CD14-positive monocyte (primary cell): ENCODE results near the gene ICE1. TPM values are rescaled to one million over a fixed set of nuclear protein-coding genes. Genes with fewer than 3 reads are reported as not detected.

Experiments used
- DNase-seq, 3 donors: peaks; one replicate each; pipeline ENCODE4 v3.0.0-alpha.2; 2011 to 2022
- H2AFZ ChIP-seq: 2 replicates; pipeline ENCODE4 v1.6.0; 2012; ENCODE audit warnings: mild to moderate bottlenecking, low read depth, low read length, inconsistent platforms; ENCODE audit not compliant: insufficient read depth, poor library complexity, severe bottlenecking
- H3K27ac ChIP-seq, 2 donors: 1 replicate in 1 of 2; 2 replicates in 1 of 2; pipeline ENCODE4 v1.5.1; 2012 to 2013; ENCODE audit warnings: low read length in 2 of 2, control low read depth in 1 of 2, inconsistent platforms in 1 of 2, low read depth in 1 of 2, mild to moderate bottlenecking in 1 of 2
- H3K27me3 ChIP-seq, 2 donors: one replicate each; pipeline versions ENCODE4 v1.6.0 to v1.6.1; 2011 to 2013; ENCODE audit warnings: low read length in 2 of 2; ENCODE audit not compliant: control insufficient read depth in 2 of 2, insufficient read depth in 2 of 2
- H3K36me3 ChIP-seq, 2 donors: replicated peaks in 1 of 2; 1 replicate in 1 of 2; 2 replicates in 1 of 2; pipeline versions ENCODE4 v1.5.1 to v1.6.1; 2012 to 2013; ENCODE audit warnings: low read length in 2 of 2, control low read depth in 1 of 2, inconsistent platforms in 1 of 2, mild to moderate bottlenecking in 1 of 2; ENCODE audit not compliant: insufficient read depth in 2 of 2, control insufficient read depth in 1 of 2
- H3K4me1 ChIP-seq, 2 donors: 1 replicate in 1 of 2; 2 replicates in 1 of 2; pipeline versions ENCODE4 v1.5.1 to v1.6.1; 2012 to 2013; ENCODE audit warnings: low read length in 2 of 2, control low read depth in 1 of 2, inconsistent platforms in 1 of 2, mild to moderate bottlenecking in 1 of 2, moderate library complexity in 1 of 2; ENCODE audit not compliant: insufficient read depth in 2 of 2, control insufficient read depth in 1 of 2
- H3K4me2 ChIP-seq: replicated peaks from 2 replicates; pipeline ENCODE3; 2012; ENCODE audit warnings: low read length, moderate library complexity, mild to moderate bottlenecking; ENCODE audit not compliant: poor library complexity, severe bottlenecking; ENCODE audit errors: extremely low read depth
- H3K4me3 ChIP-seq, 3 experiments: fragments of 200-600 bp in 1 of 3; sonication (generic) in 1 of 3; replicated peaks in 1 of 3; 1 replicate in 2 of 3; 2 replicates in 1 of 3; pipeline ENCODE4 v1.5.1; 2011 to 2013; ENCODE audit warnings: low read length in 3 of 3, mild to moderate bottlenecking in 3 of 3, control low read depth in 2 of 3, low read depth in 2 of 3, inconsistent platforms in 1 of 3, moderate library complexity in 1 of 3
- H3K79me2 ChIP-seq: 2 replicates; pipeline ENCODE4 v1.6.0; 2012; ENCODE audit warnings: mild to moderate bottlenecking, control low read depth, inconsistent platforms, low read length, moderate library complexity; ENCODE audit not compliant: insufficient read depth
- H3K9ac ChIP-seq: 2 replicates; pipeline ENCODE4 v1.6.0; 2017; ENCODE audit warnings: low read length, mild to moderate bottlenecking; ENCODE audit not compliant: insufficient read depth, poor library complexity, severe bottlenecking
- H3K9me3 ChIP-seq, 2 donors: replicated peaks in 1 of 2; 1 replicate in 1 of 2; 2 replicates in 1 of 2; pipeline versions ENCODE4 v1.5.1 to v1.6.1; 2012 to 2013; ENCODE audit warnings: low read length in 2 of 2, control low read depth in 1 of 2; ENCODE audit not compliant: control insufficient read depth in 1 of 2, insufficient read depth in 1 of 2
- H4K20me1 ChIP-seq: 2 replicates; pipeline ENCODE4 v1.6.0; 2012; ENCODE audit warnings: mild to moderate bottlenecking, low read length, control low read depth, moderate library complexity; ENCODE audit not compliant: insufficient read depth
- H3K27ac Mint-ChIP-seq, 7 donors: one replicate each; pipeline ENCODE4 v1.8.0; 2020; ENCODE audit warnings: mild to moderate bottlenecking in 7 of 7, mixed read lengths in 7 of 7, moderate library complexity in 6 of 7, inconsistent platforms in 2 of 7
- H3K27me3 Mint-ChIP-seq, 3 donors: one replicate each; pipeline ENCODE4 v1.8.0; 2021 to 2022; ENCODE audit warnings: low read depth in 3 of 3, mild to moderate bottlenecking in 3 of 3, mixed read lengths in 3 of 3, moderate library complexity in 3 of 3, inconsistent platforms in 1 of 3
- H3K36me3 Mint-ChIP-seq, 2 donors: one replicate each; pipeline ENCODE4 v1.8.0; 2020; ENCODE audit warnings: mixed read lengths in 2 of 2, inconsistent platforms in 1 of 2, mild to moderate bottlenecking in 1 of 2
- H3K4me1 Mint-ChIP-seq: one replicate; pipeline ENCODE4 v1.8.0; 2020; ENCODE audit warnings: mild to moderate bottlenecking, mixed read lengths
- H3K4me3 Mint-ChIP-seq, 2 donors: one replicate each; pipeline ENCODE4 v1.8.0; 2020; ENCODE audit warnings: mild to moderate bottlenecking in 2 of 2, mixed read lengths in 2 of 2, moderate library complexity in 1 of 2
- H3K9me3 Mint-ChIP-seq, 7 donors: one replicate each; pipeline ENCODE4 v1.8.0; 2020 to 2022; ENCODE audit warnings: mixed read lengths in 7 of 7, mild to moderate bottlenecking in 6 of 7, moderate library complexity in 6 of 7, inconsistent platforms in 2 of 7
- CTCF ChIP-seq: fragments of 200-600 bp; IDR thresholded peaks from one replicate; pipeline ENCODE4 v1.8.0; 2022; ENCODE audit warnings: antibody characterized with exemption, mild to moderate bottlenecking
- WGBS: methylation state at CpG from one replicate; pipeline ENCODE4 v1.1.5; 2013; ENCODE audit warnings: missing lambda C conversion rate; ENCODE audit not compliant: insufficient coverage; 5-methylcytosine and 5-hydroxymethylcytosine counted together
- intact Hi-C, 2 donors: fragments of 100-400 bp; cut with micrococcal nuclease; formaldehyde crosslinking; loops; one replicate each; pipeline versions ENCODE4 v1.15.0 to v1.15.1; 2023
- polyA plus RNA-seq, 3 donors: library from polyadenylated mRNA; depleted of rRNA in 1 of 3; unstranded in 2 of 3; stranded (reverse) in 1 of 3; fragments of 300-500 nt in 2 of 3; fragments of >200 nt in 1 of 3; fragmentation: Illumina TruSeq in 2 of 3; gene quantifications; 1 replicate in 2 of 3; 2 replicates in 1 of 3; pipeline ENCODE4 v1.2.3, GENCODE V29; 2012 to 2021

ICE1 gene
- polyA plus RNA-seq, 3 donors = 2.4 to 8.2 (median 6.4) TPM

GRCh38 chr5:5454391-5454790, 31.9 kb downstream of the ICE1 start:
- no peak overlapping the region for H3K4me3 ChIP-seq
- intact Hi-C loops = no loop called here
- Mint-ChIP-seq H3K27me3 (no peaks in the 10 kb centered on the region), H3K36me3 (peaks cover 76 to 85% of the 10 kb centered on the region in 2 donors), H3K4me3 (no peak overlapping the region), H3K4me1 (no peaks in the 10 kb centered on the region), H3K27ac (no peak overlapping the region), H3K9me3 (no peaks in the 10 kb centered on the region)
- no CpG with 5 or more reads among the region's 5 CpGs for WGBS
- no peak for DNase-seq
- TF ChIP-seq CTCF = no peak
- no peak overlapping the region for H3K4me2 ChIP-seq
- no peaks in the 10 kb centered on the region for H4K20me1 ChIP-seq
- no peaks in the 10 kb centered on the region for H3K4me1 ChIP-seq
- H3K9ac ChIP-seq = no peak overlapping the region
- H3K79me2 ChIP-seq = no peaks in the 10 kb centered on the region
- no peaks in the 10 kb centered on the region for H3K9me3 ChIP-seq
- no peak overlapping the region for H2AFZ ChIP-seq
- no peak overlapping the region for H3K27ac ChIP-seq
- peaks cover 80 to 96% of the 10 kb centered on the region in 2 donors for H3K36me3 ChIP-seq
- no peaks in the 10 kb centered on the region for H3K27me3 ChIP-seq

DNA sequence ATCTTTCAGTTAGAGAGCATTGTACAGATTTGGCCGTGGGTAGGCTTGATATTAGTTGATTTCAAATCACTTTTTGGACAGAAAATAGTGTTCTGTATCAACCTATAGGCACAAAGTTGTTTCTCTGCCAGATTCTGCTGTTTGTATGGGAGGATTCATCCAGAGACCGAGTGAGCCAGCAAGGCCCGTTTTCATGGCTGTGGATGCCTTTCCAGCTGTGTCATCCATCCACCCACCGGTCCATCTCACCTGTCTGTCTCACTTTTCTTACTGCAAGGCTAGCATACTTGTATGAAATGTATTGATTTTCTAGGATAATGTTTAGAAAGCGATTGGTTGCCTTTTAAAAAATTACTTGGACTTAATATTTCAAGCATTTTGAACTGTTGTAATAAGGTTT, 34.4 kb downstream of the ICE1 start:
- no peaks in the 10 kb centered on the region for H3K9me3 Mint-ChIP-seq
- H3K4me1 ChIP-seq = no peaks in the 10 kb centered on the region

More for the DNA sequence above, 34.4 kb downstream of the ICE1 start:
- H3K27ac ChIP-seq = no peak overlapping the region
- no peaks in the 10 kb centered on the region for H3K79me2 ChIP-seq
- Mint-ChIP-seq H3K4me1 (no peaks in the 10 kb centered on the region), H3K27me3 (no peaks in the 10 kb centered on the region), H3K27ac (peak overlapping the region in 1 of 7 donors; percentile 36), H3K4me3 (no peak overlapping the region), H3K36me3 (peaks cover 80 to 87% of the 10 kb centered on the region in 2 donors)
- no peak overlapping the region for H3K9ac ChIP-seq
- no CpG with 5 or more reads among the region's 5 CpGs for WGBS
- no peaks in the 10 kb centered on the region for H3K9me3 ChIP-seq
- no peaks in the 10 kb centered on the region for H3K27me3 ChIP-seq
- no peak overlapping the region for H2AFZ ChIP-seq
- no peak overlapping the region for H3K4me2 ChIP-seq
- no peak for DNase-seq
- H3K4me3 ChIP-seq = no peak overlapping the region
- peaks cover 81 to 96% of the 10 kb centered on the region in 2 donors for H3K36me3 ChIP-seq
- no peak for TF ChIP-seq CTCF
- intact Hi-C loops = no loop called here
- H4K20me1 ChIP-seq = no peaks in the 10 kb centered on the region
